Endothelial cell of umbilical vein (primary cell): Measurements from ENCODE around the gene FOLR3.

Experiments used
- CTCF ChIP-seq, 2 donors: IDR thresholded peaks; 1 replicate in 1 of 2; 2 replicates in 1 of 2; pipeline ENCODE4 v1.5.1; 2011; ENCODE audit warnings: low read length in 2 of 2, mild to moderate bottlenecking in 2 of 2, moderate library complexity in 2 of 2, control low read depth in 1 of 2, inconsistent platforms in 1 of 2, low read depth in 1 of 2; ENCODE audit not compliant: insufficient read depth in 1 of 2; ENCODE audit errors: extremely low read depth in 1 of 2
- EZH2 ChIP-seq: IDR thresholded peaks from 2 replicates; pipeline ENCODE4 v1.6.1; 2012; ENCODE audit warnings: borderline replicate concordance, low read depth, mild to moderate bottlenecking, moderate library complexity, low read length, inconsistent platforms; ENCODE audit not compliant: severe bottlenecking
- POLR2A ChIP-seq: IDR thresholded peaks from 2 replicates; pipeline ENCODE4 v1.6.1; 2012; ENCODE audit warnings: low read depth, mild to moderate bottlenecking, control low read depth, low read length

- TF ChIP-seq EZH2 (no peak), POLR2A (no peak), CTCF (IDR thresholded peaks at IDR 0.05; ENCODE audit: extremely low read depth in 1 of 2, insufficient read depth in 1 of 2, low read depth in 1 of 2, low read length in 2 of 2) (no peak)
These were observed 2.9 kb upstream of the FOLR3 start for GRCh38 chr11:72132646-72133045.
